HG03097 (cell line): ENCODE results near the gene VAV3.
"Not testable (repeated sequence)": the region's sequence is repeated elsewhere in the genome, so short reads cannot be mapped to it uniquely, and the experiment has no call there.

Source experiments
- ATAC-seq: cut with Tn5 transposase; IDR thresholded peaks from one replicate; pipeline ENCODE4 v1.9.1; 2021; ENCODE audit not compliant: unreplicated experiment, low FRiP score

VAV3 gene

DNA sequence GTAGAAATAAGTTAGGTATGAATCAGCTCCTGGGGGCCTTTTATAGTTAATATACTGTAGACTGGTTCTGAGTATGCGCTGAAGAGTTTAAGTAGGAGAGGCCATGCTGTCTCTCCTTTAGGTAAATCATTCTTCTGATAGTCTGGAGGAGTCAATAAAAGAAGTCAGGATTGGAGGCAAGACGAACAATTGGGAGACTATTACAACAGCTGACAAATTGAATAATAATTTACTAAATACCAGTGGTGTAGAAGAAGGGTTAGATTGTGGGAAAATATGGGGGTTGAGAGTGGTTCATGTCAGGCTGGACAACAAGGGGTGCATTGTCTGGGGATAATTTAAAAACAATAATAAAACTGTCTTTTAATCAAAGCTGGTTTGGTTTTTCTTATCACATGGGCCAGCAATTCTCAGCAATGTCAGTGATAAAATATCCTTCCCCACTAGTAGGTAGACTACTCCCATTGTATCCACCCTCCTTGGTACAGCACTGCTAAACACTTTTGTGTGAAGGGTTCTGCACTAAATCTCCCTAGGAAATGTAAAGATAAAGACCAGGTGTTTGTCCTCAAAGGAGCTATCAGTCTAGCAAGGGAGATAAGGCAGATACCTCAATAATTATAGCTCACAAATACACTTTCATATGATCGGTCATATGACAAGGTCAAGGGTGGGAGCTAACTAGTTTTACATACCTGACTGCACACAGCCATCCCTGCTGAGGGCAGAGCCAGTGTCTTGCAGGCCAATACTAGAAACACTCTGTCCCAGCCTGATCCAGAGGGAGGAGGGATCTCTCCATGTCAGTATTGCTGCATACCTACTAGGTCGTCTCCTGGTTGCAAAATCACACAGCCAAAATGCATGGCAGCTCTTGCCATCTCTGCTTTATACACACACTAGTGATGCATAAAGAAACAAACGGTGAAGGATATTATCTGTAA is 299.7 kb downstream of the VAV3 start:
- ATAC-seq = no peak

DNA sequence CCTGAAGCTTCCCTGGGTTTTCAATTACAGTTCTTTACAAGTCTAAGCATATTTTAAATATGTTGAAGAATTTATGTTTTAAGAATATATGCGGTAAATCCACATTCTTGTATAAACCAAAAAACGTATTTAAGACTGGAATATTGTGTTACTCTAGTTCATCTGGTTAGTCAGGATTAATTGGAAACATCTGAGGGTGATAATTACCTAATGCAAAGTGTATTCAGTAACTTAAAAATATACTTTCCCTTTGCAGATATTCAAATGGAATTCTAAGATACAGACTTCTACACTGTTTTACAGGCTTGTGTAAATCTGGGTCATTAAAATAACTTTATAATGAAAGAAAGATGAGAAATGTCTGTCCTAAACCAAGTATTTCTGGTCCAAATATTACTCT is 302.0 kb downstream of the VAV3 start:
- no peak for ATAC-seq

DNA sequence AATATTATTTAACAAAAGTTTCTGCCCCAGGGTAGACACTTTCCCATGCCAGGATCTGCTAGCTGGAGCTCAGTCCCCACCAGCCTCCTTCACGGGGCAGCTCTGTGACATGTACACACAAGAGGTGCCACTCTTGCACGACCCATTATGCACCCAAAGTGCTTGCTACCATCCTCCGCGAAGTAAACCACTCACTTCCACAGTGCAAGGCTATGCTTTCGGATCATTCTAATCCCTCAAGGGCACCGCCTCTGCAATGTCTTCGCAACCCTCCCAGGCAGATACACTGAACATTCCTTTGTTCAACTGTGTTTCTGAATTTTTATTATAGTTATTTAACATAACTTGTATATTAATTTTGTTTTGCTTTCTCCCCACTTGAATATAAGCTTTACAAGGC is 303.8 kb downstream of the VAV3 start:
- no peak for ATAC-seq

DNA sequence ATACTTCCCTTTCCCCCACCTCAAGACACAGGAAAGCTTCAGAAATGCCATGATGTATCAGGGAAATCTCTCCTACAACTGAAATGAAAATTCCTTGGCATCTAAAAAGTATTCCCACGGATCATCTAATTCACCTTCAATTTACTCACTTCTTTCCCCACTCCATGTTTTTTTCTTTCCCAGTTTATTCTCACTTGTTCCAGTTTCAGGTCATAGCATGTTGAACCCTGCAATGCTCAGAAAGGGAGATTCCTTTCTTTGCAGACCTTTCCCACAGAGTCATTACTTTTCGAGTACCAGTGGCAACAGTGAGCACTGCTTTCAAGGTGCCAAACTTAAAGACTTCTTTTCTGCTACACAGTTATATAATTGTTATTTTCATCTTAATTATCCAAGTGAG is 305.0 kb downstream of the VAV3 start:
- ATAC-seq = no peak

- no peak for ATAC-seq
These were observed 307.6 kb downstream of the VAV3 start for GRCh38 chr1:107657356-107657755.

GRCh38 chr1:107653765-107654164 is 311.2 kb downstream of the VAV3 start:
- ATAC-seq = no peak

GRCh38 chr1:107653005-107653404 is 312.0 kb downstream of the VAV3 start:
- no peak for ATAC-seq

GRCh38 chr1:107650825-107651224 is 314.2 kb downstream of the VAV3 start:
- not testable (repeated sequence) for ATAC-seq

- ATAC-seq = no peak
These were observed 316.0 kb downstream of the VAV3 start for GRCh38 chr1:107649023-107649422.

- ATAC-seq = no peak
These were observed 316.9 kb downstream of the VAV3 start for GRCh38 chr1:107648071-107648470.

- ATAC-seq = no peak
These were observed 318.0 kb downstream of the VAV3 start for GRCh38 chr1:107647012-107647411.

DNA sequence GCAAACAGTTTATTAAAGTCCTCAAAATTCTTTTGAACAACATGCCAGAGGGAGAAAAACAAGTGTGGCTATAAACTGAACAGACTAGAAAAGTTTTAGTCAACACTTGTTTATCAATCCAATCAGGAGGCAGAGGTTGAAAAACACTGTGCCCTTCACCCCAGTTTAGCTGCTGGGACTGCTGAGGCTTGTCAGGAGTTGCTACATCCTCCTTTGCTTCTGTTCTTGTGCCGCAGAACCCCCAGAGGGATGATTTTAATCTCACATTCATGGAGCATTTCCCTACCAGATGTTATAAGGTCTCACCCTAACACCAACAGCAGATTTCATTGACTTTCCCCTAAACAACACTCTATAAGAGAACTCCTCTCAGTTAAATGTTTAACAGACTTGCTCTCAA is 321.2 kb downstream of the VAV3 start:
- ATAC-seq = no peak

DNA sequence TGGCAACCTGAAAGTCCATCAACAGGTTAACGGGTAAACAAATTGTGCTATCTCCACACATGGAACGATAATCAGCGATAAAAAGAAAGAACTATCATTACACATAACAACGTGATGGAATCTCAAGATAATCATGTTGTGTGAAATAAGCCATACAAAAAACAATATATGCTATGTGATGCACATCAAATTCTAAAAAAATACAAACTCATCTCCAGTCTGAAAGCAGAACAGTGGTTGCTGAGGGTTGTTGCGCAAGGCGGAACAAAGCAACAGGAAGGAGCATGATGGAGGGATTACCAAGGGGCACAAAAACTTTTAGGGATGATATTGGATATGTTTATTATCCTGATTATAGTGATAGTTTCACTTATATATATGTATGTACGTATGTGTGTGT is 324.8 kb downstream of the VAV3 start:
- no peak for ATAC-seq

- no peak for ATAC-seq
These were observed 327.9 kb downstream of the VAV3 start for GRCh38 chr1:107637101-107637500.

DNA sequence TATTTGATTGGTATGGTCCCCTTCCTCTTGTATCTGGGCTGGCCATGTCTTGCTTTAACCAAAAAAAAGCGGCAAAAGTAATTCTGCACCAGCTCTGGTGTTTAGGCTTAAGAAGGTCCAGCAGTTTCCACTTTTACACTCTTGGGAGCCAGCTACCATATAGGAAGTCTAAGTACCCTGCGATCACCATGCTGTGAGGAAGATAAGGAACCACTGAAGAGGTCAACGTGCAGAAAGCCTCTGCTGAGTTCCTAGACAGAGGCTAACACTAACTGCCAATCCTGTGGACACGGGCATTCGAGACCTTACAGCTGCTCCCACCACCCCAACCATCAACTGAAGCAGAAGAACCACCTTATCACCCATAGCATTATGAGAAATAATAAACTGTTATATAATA is 331.4 kb downstream of the VAV3 start:
- no peak for ATAC-seq

DNA sequence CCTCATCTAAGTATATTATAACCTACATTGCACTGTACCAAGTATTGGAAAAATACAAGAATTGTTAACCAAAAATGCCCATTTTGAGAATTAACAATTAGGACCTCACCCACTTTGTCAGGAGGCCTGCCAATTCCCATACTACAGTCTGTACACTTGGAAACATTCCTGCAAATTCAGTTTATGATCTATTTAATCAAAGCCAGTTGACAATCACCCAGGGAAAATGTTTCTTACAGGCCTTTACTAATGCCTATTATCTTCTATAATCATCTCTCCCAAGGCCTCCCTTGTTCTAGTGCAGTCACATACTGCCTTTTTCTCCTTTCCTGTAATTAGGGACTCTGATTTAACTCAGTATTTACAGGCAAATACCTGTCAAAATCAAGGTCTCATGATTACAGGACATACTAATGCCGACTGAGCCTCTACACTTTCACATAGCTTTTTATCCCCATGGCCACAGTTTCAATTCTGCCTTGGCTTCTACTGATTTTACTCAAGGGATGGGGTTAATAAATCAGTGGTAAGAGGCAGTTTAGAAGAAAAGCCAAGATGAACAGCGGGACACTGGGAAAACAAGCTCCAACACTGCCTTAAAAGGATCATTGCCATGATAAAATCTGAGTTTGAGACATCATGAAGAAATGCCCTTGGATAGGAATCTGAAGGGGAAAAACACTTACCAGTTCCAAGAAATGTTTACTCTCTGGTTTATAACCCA is 338.7 kb downstream of the VAV3 start:
- ATAC-seq = no peak

DNA sequence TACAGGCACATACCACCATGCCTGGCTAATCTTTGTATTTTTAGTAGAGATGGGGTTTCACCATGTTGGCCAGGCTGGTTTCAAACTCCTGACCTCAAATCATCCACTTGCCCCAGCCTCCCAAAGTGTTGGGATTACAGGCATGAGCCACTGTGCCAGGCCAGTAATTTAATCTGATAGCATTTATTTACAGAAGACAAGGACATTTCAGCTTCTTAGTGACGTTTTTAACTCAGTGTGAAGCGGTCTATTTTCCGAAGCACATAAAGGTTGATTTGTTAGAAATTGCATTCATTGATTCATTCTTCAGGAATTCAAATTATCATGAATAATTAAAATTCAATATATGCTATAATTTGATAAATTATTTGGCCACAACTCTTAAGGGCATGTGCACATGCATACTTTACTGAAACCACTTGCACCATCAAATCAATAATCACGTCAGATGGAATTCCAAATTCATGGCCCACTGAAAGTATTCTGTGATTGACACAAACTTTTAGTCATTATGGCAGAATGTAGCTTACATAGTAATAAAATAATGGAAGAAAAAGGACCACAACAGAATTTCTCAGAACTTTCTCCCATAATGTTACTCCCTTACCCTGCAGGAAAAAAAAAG is 339.5 kb downstream of the VAV3 start:
- ATAC-seq = no peak

DNA sequence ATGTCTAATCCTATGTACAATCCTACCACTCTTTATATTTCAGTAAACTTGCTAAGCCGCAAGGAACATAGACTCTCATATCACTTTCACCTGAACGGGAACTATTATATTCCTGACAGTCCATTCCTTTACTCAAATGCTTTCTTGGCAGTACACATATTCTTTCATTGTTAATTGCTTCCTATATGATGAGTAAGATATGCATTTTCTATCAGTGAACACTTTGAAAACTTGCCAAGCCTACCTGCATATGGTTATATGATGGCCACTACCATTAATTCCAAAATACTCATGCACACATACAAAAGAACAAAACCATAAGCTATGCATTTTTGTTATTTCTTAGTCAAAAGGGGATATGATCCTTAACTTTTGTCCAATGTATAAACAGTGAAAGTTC is 341.5 kb downstream of the VAV3 start:
- no peak for ATAC-seq

DNA sequence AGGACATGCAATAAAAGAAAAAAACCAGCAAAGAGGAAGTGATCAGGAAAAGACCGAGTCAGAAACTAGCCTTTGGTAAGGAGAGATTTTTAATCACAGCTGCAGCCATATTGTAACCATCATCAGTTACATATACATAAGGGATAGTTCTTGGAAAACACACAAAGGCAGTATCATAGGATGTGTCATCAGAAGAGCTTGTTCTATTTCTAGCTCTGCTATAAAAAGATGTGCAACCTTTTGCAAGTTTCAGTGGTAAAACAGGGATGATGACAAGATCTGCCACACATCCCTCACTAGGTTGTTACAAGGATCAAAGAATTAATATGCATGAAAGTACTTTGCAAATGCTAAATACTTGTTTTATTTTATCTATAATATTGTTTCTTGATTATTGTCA is 342.0 kb downstream of the VAV3 start:
- ATAC-seq = no peak

GRCh38 chr1:107622535-107622934 is 342.4 kb downstream of the VAV3 start:
- ATAC-seq = no peak

DNA sequence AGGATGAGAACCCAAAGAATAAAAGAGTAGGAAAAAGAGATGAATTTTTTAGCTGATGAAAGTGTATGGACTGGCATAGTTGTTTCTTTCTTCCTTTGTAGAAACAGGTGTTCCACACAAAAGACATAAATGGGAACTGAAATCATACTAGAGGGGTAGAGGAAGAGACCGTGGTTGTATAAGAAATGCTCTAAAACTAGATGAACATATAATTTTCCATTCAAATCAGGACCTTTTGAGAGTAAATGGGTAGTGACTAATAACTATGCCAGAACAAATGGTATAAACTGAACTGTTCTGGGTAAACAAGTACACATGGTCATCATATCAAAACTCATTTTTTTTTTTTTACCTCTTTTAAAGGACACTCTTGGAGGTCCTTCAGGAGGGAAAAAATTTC is 344.2 kb downstream of the VAV3 start:
- ATAC-seq = no peak
